ENCODE measurements around the gene MARCHF3. TPM values are rescaled to one million over a fixed set of nuclear protein-coding genes. Genes with fewer than 3 reads are reported as not detected.

The MARCHF3 gene
- total and polyA plus RNA-seq, 2 of the 13 experiments (the other 11 are each of a cell fraction or from before 2014, with no cell fraction given): 4.8 to 11.9 TPM

DNA sequence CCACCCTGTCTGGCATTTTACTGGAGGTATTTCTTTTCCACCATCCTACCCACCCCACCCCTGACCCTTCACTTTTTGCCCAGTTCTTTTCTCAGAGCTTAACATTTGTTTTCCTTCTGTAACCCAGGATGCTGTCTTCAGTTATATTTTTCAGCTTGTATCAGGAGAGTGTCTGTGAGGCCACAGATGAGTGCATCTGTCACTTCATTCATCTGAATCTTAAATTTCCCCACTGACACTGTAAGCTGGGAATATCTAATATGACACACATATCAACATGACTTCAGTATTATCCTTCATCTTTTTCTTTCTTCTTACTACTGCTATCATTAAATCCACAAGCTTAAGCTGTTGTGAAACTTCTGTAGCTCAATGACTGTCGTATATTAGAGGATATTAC, 4.9 kb downstream of the MARCHF3 start:
- no peak for TF ChIP-seq MXD4 (CRISPR knock-in tag; IDR thresholded peaks at IDR 0.05)
- TF ChIP-seq, protein P1, sequence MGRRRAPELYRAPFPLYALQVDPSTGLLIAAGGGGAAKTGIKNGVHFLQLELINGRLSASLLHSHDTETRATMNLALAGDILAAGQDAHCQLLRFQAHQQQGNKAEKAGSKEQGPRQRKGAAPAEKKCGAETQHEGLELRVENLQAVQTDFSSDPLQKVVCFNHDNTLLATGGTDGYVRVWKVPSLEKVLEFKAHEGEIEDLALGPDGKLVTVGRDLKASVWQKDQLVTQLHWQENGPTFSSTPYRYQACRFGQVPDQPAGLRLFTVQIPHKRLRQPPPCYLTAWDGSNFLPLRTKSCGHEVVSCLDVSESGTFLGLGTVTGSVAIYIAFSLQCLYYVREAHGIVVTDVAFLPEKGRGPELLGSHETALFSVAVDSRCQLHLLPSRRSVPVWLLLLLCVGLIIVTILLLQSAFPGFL (CRISPR knock-in tag; IDR thresholded peaks at IDR 0.05): no peak
- TF ChIP-seq, protein P2, sequence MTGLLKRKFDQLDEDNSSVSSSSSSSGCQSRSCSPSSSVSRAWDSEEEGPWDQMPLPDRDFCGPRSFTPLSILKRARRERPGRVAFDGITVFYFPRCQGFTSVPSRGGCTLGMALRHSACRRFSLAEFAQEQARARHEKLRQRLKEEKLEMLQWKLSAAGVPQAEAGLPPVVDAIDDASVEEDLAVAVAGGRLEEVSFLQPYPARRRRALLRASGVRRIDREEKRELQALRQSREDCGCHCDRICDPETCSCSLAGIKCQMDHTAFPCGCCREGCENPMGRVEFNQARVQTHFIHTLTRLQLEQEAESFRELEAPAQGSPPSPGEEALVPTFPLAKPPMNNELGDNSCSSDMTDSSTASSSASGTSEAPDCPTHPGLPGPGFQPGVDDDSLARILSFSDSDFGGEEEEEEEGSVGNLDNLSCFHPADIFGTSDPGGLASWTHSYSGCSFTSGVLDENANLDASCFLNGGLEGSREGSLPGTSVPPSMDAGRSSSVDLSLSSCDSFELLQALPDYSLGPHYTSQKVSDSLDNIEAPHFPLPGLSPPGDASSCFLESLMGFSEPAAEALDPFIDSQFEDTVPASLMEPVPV (CRISPR knock-in tag; IDR thresholded peaks at IDR 0.05): no peak
- TF ChIP-seq, protein P3, sequence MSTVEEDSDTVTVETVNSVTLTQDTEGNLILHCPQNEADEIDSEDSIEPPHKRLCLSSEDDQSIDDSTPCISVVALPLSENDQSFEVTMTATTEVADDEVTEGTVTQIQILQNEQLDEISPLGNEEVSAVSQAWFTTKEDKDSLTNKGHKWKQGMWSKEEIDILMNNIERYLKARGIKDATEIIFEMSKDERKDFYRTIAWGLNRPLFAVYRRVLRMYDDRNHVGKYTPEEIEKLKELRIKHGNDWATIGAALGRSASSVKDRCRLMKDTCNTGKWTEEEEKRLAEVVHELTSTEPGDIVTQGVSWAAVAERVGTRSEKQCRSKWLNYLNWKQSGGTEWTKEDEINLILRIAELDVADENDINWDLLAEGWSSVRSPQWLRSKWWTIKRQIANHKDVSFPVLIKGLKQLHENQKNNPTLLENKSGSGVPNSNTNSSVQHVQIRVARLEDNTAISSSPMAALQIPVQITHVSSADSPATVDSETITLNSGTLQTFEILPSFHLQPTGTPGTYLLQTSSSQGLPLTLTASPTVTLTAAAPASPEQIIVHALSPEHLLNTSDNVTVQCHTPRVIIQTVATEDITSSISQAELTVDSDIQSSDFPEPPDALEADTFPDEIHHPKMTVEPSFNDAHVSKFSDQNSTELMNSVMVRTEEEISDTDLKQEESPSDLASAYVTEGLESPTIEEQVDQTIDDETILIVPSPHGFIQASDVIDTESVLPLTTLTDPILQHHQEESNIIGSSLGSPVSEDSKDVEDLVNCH (CRISPR knock-in tag; IDR thresholded peaks at IDR 0.05): no peak
- no peak for TF ChIP-seq ZSCAN31 (CRISPR knock-in tag; IDR thresholded peaks at IDR 0.05; ENCODE audit: low read depth)
- TF ChIP-seq ZNF253 (CRISPR knock-in tag; IDR thresholded peaks at IDR 0.05; ENCODE audit: borderline replicate concordance): no peak
- no peak for TF ChIP-seq ASH2L (IDR thresholded peaks at IDR 0.05; ENCODE audit: insufficient read length, low read depth, low read length)
- TF ChIP-seq, protein P4, sequence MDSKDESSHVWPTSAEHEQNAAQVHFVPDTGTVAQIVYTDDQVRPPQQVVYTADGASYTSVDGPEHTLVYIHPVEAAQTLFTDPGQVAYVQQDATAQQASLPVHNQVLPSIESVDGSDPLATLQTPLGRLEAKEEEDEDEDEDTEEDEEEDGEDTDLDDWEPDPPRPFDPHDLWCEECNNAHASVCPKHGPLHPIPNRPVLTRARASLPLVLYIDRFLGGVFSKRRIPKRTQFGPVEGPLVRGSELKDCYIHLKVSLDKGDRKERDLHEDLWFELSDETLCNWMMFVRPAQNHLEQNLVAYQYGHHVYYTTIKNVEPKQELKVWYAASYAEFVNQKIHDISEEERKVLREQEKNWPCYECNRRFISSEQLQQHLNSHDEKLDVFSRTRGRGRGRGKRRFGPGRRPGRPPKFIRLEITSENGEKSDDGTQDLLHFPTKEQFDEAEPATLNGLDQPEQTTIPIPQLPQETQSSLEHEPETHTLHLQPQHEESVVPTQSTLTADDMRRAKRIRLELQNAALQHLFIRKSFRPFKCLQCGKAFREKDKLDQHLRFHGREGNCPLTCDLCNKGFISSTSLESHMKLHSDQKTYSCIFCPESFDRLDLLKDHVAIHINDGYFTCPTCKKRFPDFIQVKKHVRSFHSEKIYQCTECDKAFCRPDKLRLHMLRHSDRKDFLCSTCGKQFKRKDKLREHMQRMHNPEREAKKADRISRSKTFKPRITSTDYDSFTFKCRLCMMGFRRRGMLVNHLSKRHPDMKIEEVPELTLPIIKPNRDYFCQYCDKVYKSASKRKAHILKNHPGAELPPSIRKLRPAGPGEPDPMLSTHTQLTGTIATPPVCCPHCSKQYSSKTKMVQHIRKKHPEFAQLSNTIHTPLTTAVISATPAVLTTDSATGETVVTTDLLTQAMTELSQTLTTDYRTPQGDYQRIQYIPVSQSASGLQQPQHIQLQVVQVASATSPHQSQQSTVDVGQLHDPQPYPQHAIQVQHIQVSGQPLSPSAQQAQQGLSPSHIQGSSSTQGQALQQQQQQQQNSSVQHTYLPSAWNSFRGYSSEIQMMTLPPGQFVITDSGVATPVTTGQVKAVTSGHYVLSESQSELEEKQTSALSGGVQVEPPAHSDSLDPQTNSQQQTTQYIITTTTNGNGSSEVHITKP (CRISPR knock-in tag; IDR thresholded peaks at IDR 0.05; ENCODE audit: low read depth): no peak
- 94% methylated on average over 1 of the region's 1 CpG for WGBS (ENCODE audit: low lambda C conversion rate)
- Histone ChIP-seq H3K4me3 (replicated peaks in 1 of 3; ENCODE audit: insufficient read depth in 1 of 3, low read depth in 2 of 3, low read length in 3 of 3) (no peak overlapping the region), H3K4me2 (ENCODE audit: low read depth, low read length) (no peak overlapping the region), H3K9ac (ENCODE audit: insufficient read depth, low read depth, low read length) (no peak overlapping the region), H4K20me1 (ENCODE audit: insufficient read depth, low read length) (no peaks in the 10 kb centered on the region), H3K27ac (ENCODE audit: extremely low read length, insufficient read depth, low read length) (no peak overlapping the region), H3K27me3 (ENCODE audit: control insufficient read depth in 1 of 2, insufficient read depth in 2 of 2, low read length in 2 of 2) (no peaks in the 10 kb centered on the region), H2AFZ (ENCODE audit: low read length) (no peak overlapping the region), H3K36me3 (replicated peaks in 1 of 2; ENCODE audit: control insufficient read depth in 1 of 2, insufficient read depth in 2 of 2, low read length in 2 of 2) (no peaks in the 10 kb centered on the region), H3K4me1 (ENCODE audit: insufficient read depth, low read length) (peaks cover 59% of the 10 kb centered on the region), H3K79me2 (ENCODE audit: insufficient read depth, low read length) (peaks cover 3% of the 10 kb centered on the region), H3K9me3 (ENCODE audit: low read length) (no peaks in the 10 kb centered on the region)
- no peak for ATAC-seq
- BruUV-seq (replicated peaks): no TSS peak
- DNase-seq (ENCODE audit: low spot score): no peak
- in situ Hi-C loops (cut with HindIII; ENCODE audit: extremely low pct_ligation_motif_present, low pct_unique_long_range_greater_than_20kb): loop anchor here (25.0 kb wide), 1 partner anchor 363 kb away; no protein-coding TSS in a partner anchor
- POLR2A ChIA-PET: no interaction called here
- CTCF ChIA-PET (ENCODE audit: low intra/inter-chr PET ratio, low total read pairs): no interaction called here
- no peak for FAIRE-seq
- intact Hi-C loops (cut with micrococcal nuclease; ENCODE audit: unreplicated experiment): loop anchor here (5.0 to 10.0 kb wide), 2 partner anchors 53 to 661 kb away; no protein-coding TSS in a partner anchor
